Esophagus squamous epithelium (tissue), 4 donors: Measurements from ENCODE around the gene SERPINE2.

Source experiments
- CTCF ChIP-seq, 6 experiments: fragments of 450-650 bp in 4 of 6; fragments of 200-600 bp in 2 of 6; sonication (generic) in 2 of 6; IDR thresholded peaks; one replicate each; pipeline ENCODE4 v1.5.1; 2016 to 2019; ENCODE audit warnings: antibody characterized with exemption in 6 of 6, mild to moderate bottlenecking in 4 of 6, moderate library complexity in 4 of 6
- POLR2A ChIP-seq, 4 donors: fragments of 450-650 bp; IDR thresholded peaks; one replicate each; pipeline ENCODE4 v1.6.1; 2017; ENCODE audit warnings: antibody characterized with exemption in 4 of 4, mild to moderate bottlenecking in 4 of 4, moderate library complexity in 3 of 4

GRCh38 chr2:224038049-224038829 is 847 bp downstream of the SERPINE2 start:
- TF ChIP-seq CTCF (IDR thresholded peaks at IDR 0.05) (no peak), POLR2A (IDR thresholded peaks at IDR 0.05) (no peak)
